Immature natural killer cell (primary cell): ENCODE results near the gene LRRC70. TPM values are rescaled to one million over a fixed set of nuclear protein-coding genes. Genes with fewer than 3 reads are reported as not detected.
"Not testable (repeated sequence)": the region's sequence is repeated elsewhere in the genome, so short reads cannot be mapped to it uniquely, and the experiment has no call there.

Experiments
- DNase-seq, 3 donors: peaks; one replicate each; pipeline ENCODE4 v3.0.0; 2022; ENCODE audit warnings: mixed read lengths in 1 of 3
- H3K27ac Mint-ChIP-seq, 6 donors: one replicate each; pipeline ENCODE4 v1.8.0; 2020; ENCODE audit warnings: mixed read lengths in 6 of 6, mild to moderate bottlenecking in 5 of 6, inconsistent platforms in 4 of 6, moderate library complexity in 3 of 6
- H3K27me3 Mint-ChIP-seq, 3 donors: one replicate each; pipeline ENCODE4 v1.8.0; 2020 to 2021; ENCODE audit warnings: low read depth in 3 of 3, mild to moderate bottlenecking in 3 of 3, mixed read lengths in 3 of 3, moderate library complexity in 3 of 3, inconsistent platforms in 1 of 3
- H3K36me3 Mint-ChIP-seq, 3 donors: one replicate each; pipeline ENCODE4 v1.8.0; 2020; ENCODE audit warnings: mixed read lengths in 3 of 3, inconsistent platforms in 2 of 3, mild to moderate bottlenecking in 2 of 3
- H3K4me1 Mint-ChIP-seq, 2 donors: one replicate each; pipeline ENCODE4 v1.8.0; 2020; ENCODE audit warnings: inconsistent platforms in 2 of 2, mild to moderate bottlenecking in 2 of 2, mixed read lengths in 2 of 2, moderate library complexity in 1 of 2
- H3K4me3 Mint-ChIP-seq, 5 donors: one replicate each; pipeline ENCODE4 v1.8.0; 2020; ENCODE audit warnings: mild to moderate bottlenecking in 5 of 5, mixed read lengths in 5 of 5, inconsistent platforms in 3 of 5, moderate library complexity in 3 of 5
- H3K9me3 Mint-ChIP-seq, 6 donors: one replicate each; pipeline ENCODE4 v1.8.0; 2020; ENCODE audit warnings: mild to moderate bottlenecking in 6 of 6, mixed read lengths in 6 of 6, inconsistent platforms in 4 of 6, moderate library complexity in 3 of 6
- polyA plus RNA-seq, 3 donors: library from polyadenylated mRNA; unstranded; fragments of 300-500 nt; fragmentation: Illumina TruSeq; gene quantifications; one replicate each; pipeline ENCODE4 v1.2.3, GENCODE V29; 2021

Gene LRRC70
- polyA plus RNA-seq, 3 donors from 2014 or later = 4.4 to 13.5 TPM; not detected in 1

DNA sequence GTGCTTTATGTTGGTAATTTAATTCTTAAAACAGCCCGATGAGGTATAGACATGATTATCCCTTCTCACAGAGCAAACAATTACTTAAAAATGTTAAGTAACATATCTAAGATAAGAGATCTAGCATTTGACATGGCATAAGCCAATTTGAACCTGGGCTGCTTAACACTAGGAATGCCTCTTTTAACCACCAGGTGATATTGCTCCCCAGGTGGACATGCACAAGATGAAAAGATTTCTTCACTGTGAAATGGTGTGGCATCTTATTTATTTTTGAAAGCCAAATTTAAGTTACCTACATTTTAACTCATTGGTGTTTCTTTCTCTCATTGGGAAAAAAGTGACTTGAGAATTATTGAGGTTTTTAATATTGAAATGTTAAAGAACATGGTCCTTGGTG, 15.8 kb upstream of the LRRC70 start:
- no peaks in the 10 kb centered on the region for H3K4me1 Mint-ChIP-seq
- H3K27me3 Mint-ChIP-seq = no peaks in the 10 kb centered on the region
- H3K36me3 Mint-ChIP-seq = peaks cover 28 to 39% (median 34%) of the 10 kb centered on the region in 3 donors
- H3K27ac Mint-ChIP-seq = peak overlapping the region in 1 of 6 donors; percentile 46
- H3K9me3 Mint-ChIP-seq = peaks cover 1 to 9% (median 3%) of the 10 kb centered on the region in 6 donors
- H3K4me3 Mint-ChIP-seq = no peak overlapping the region
- no peak for DNase-seq

DNA sequence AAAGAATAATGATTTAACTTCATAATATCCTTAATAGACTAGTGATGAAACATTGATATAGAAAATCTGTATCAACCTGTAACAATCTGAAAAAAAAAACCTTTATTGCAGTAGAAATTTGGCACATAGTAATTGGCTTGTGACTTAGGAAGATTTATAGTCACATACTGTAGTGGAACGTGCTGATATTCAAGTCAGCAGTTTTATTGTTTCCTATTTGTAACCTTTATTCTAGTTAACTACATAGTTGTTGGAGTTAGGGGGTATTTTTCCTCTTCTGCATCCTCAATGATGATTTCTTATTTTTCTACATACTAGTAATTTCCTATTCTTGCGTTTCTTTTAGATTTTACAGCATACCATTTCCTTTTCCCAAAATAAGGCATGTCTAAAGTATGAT, 14.5 kb upstream of the LRRC70 start:
- DNase-seq = no peak
- H3K27ac Mint-ChIP-seq = no peak overlapping the region
- H3K36me3 Mint-ChIP-seq = peaks cover 36 to 48% (median 39%) of the 10 kb centered on the region in 3 donors
- H3K27me3 Mint-ChIP-seq = peaks cover 0 to 3% (median 2%) of the 10 kb centered on the region in 3 donors
- no peak overlapping the region for H3K4me3 Mint-ChIP-seq
- H3K4me1 Mint-ChIP-seq = no peaks in the 10 kb centered on the region
- H3K9me3 Mint-ChIP-seq = peaks cover 3 to 21% (median 7%) of the 10 kb centered on the region in 6 donors

DNA sequence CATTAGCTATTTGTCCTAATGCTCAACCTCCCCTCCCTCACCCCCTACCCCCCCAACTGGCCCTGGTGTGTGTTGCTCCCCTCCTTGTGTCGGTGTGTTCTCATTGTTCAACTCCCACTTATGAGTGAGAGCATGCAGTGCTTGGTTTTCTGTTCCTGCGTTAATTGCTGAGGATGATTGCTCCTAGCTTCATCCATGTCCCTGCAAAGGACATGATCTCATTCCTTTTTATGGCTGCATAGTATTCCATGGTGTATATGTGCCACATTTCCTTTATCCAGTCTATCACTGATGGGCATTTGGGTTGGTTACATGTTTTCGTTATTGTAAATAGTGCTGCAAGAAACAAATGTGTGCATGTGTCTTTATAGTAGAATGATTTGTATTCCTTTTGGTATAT, 12.9 kb upstream of the LRRC70 start:
- not testable (repeated sequence) for H3K4me3 Mint-ChIP-seq, H3K27me3 Mint-ChIP-seq, DNase-seq, H3K27ac Mint-ChIP-seq, H3K4me1 Mint-ChIP-seq
- Mint-ChIP-seq H3K9me3 (peaks cover 3 to 24% (median 7%) of the 10 kb centered on the region in 6 donors), H3K36me3 (peaks cover 36 to 51% (median 39%) of the 10 kb centered on the region in 3 donors)

DNA sequence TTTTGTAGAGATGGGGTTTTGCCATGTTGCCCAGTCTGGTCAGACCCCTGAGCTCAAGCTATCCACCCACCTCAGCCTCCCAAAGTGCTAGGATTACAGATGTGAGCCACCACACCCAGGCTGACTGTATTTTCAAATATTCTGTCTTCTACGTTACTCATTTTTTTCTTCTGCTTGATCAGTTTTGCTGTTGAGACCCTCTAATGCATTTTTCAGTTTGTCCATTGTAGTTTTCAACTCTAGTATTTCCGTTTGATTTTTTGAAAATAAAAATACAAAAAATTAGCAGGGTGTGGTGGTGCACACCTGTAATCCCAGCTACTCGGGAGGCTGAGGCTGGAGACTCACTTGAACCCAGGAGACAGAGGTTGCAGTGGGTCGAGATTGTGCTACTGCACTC, 10.5 kb upstream of the LRRC70 start:
- H3K36me3 Mint-ChIP-seq = peaks cover 31 to 47% (median 34%) of the 10 kb centered on the region in 3 donors
- H3K27ac Mint-ChIP-seq = no peak overlapping the region
- peaks cover 0 to 4% (median 3%) of the 10 kb centered on the region in 3 donors for H3K27me3 Mint-ChIP-seq

DNA sequence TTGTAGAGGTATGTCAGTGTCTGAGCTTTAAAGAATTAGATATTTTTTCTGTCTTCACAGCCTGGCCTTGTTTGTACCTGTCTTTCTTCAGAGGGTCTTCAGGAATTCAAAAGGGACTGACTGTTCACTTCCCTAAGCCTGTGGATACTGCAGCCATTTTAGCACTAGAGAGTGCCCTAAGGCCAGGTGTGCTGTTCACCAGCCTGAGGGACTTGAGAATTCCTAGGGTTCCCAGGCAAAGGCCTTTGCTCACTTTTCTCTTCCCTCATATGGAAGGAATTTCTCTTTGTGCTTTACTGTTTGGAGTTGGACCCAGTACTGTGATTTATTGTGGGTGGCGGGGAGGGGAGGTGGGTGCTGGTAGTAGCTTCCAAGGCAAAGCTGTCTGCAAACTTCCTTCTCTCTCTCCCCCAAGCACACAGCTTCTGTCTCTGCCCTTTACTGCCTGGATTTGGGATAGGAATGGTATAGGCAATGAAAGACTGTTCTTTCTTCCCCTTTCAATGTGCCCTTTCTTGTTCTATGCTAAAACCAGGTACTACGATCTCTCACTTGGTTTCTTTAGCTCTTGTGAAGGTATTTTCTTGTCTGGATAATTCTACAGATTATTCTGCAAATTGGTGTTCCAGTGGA, 9.7 kb upstream of the LRRC70 start:
- Mint-ChIP-seq H3K4me3 (no peak overlapping the region), H3K27me3 (peaks cover 0 to 4% (median 3%) of the 10 kb centered on the region in 3 donors), H3K4me1 (peaks cover 11 to 20% of the 10 kb centered on the region in 2 donors), H3K9me3 (peaks cover 3 to 24% (median 7%) of the 10 kb centered on the region in 6 donors), H3K27ac (peak overlapping the region in 1 of 6 donors; percentile 40), H3K36me3 (peaks cover 31 to 47% (median 34%) of the 10 kb centered on the region in 3 donors)
- no peak for DNase-seq

More for the DNA sequence above, 10.5 kb upstream of the LRRC70 start:
- H3K4me3 Mint-ChIP-seq = no peak overlapping the region
- no peak for DNase-seq
- peaks cover 10 to 13% of the 10 kb centered on the region in 2 donors for H3K4me1 Mint-ChIP-seq
- peaks cover 3 to 24% (median 7%) of the 10 kb centered on the region in 6 donors for H3K9me3 Mint-ChIP-seq

DNA sequence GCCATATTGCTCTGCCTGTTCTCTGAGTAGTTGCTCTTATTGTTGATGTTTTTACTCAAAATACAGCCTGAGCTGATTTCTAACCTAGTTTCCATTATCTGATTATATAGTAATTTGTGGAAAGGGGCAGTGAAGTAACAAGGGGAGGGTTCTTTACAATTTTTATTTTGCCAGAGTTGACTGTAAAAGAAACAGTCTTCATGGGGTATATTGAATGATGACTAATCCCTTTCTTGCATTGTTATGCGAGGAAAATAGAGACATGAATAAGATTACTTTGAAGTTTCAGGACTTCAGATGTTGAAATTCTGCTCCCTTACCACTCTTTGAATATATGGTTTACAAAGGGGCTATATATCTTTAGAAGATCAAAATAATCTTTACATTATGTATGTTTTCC, 9.1 kb upstream of the LRRC70 start:
- Mint-ChIP-seq H3K4me1 (peaks cover 11 to 25% of the 10 kb centered on the region in 2 donors), H3K27me3 (peaks cover 0 to 4% (median 3%) of the 10 kb centered on the region in 3 donors), H3K4me3 (no peak overlapping the region), H3K36me3 (peaks cover 31 to 45% (median 34%) of the 10 kb centered on the region in 3 donors), H3K9me3 (peaks cover 3 to 24% (median 7%) of the 10 kb centered on the region in 6 donors), H3K27ac (no peak overlapping the region)
- DNase-seq = no peak

DNA sequence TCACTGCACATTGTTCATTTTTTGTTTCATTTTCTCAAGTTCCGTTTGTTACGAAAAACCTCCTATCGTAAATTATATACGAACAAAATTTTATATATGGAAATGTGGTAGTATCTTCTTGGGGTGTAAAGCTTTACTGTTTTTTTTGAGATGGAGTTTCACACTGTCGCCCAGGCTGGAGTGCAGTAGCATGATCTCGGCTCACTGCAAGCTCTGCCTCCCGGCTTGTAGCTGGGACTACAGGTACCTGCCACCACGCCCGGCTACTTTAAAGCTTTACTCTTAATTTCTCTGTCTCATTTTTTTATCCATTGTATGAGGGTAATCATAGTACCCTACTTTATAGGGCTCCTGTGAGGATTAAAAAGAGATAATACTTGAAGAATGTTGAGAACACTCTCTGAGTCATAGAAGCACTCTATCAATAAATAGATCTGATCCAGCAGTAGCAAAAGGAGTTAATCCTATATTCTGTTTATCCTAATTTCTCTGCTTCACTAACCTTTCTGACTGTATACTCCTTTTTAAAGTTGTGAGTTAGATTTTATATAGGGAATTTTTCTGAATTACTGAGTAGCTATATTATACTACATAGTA, 5.6 kb upstream of the LRRC70 start:
- Mint-ChIP-seq H3K4me1 (peaks cover 23 to 47% of the 10 kb centered on the region in 2 donors), H3K9me3 (peaks cover 0 to 14% (median 5%) of the 10 kb centered on the region in 6 donors), H3K4me3 (peak overlapping the region; percentile 74 to 88 (median 80)), H3K27ac (peak overlapping the region; percentile 81 to 93 (median 88)), H3K27me3 (peaks cover 0 to 4% (median 3%) of the 10 kb centered on the region in 3 donors), H3K36me3 (peaks cover 9 to 14% (median 12%) of the 10 kb centered on the region in 3 donors)
- peak in 1 of 3 donors; percentile 10 for DNase-seq

DNA sequence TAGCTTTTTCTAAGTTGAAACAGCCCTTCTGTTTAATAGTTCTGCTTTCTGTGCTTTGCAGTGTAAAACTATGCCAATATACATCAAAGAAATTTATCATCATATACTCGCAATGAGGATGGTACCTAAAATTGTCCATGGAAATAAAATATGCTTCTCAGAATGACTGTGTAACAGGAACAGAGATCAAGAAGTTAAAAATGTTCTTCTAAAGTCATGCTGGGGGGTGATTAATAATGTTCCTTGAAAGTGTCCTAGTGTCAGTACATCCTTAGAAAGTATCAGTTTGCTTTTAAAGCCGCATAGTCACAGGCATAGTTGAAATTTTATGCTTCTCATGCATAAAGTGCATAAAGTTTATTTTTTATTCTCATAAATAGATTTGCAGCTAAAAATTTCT, 4.0 kb upstream of the LRRC70 start:
- DNase-seq = no peak
- Mint-ChIP-seq H3K27me3 (peaks cover 3 to 4% (median 3%) of the 10 kb centered on the region in 3 donors), H3K36me3 (no peaks in the 10 kb centered on the region), H3K4me3 (no peak overlapping the region), H3K9me3 (no peaks in the 10 kb centered on the region), H3K4me1 (peaks cover 29 to 63% of the 10 kb centered on the region in 2 donors), H3K27ac (peak overlapping the region in 5 of 6 donors; percentile 8 to 93 (median 20))

DNA sequence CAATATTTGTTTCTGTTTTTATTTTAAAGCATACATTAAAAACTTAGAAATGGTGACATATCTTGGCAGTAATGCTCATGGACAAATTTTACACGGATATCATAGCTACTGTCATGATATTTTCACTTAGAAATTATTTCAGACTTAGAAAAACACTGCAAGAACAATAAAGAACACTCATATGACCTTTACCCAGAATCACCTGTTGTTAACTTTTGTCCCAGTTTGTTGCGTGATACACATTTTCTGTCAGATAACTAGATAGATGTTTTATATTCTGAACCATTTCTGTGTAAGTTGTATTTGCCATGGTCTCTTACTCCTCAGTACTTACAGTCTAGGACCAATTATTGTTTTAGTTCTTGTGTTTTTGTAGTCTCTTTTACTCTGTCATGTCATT, 3.6 kb upstream of the LRRC70 start:
- Mint-ChIP-seq H3K9me3 (no peaks in the 10 kb centered on the region), H3K36me3 (no peaks in the 10 kb centered on the region), H3K4me1 (peaks cover 33 to 68% of the 10 kb centered on the region in 2 donors), H3K27me3 (peaks cover 3 to 4% (median 3%) of the 10 kb centered on the region in 3 donors), H3K27ac (peak overlapping the region in 5 of 6 donors; percentile 38 to 46 (median 39)), H3K4me3 (no peak overlapping the region)
- DNase-seq = no peak

DNA sequence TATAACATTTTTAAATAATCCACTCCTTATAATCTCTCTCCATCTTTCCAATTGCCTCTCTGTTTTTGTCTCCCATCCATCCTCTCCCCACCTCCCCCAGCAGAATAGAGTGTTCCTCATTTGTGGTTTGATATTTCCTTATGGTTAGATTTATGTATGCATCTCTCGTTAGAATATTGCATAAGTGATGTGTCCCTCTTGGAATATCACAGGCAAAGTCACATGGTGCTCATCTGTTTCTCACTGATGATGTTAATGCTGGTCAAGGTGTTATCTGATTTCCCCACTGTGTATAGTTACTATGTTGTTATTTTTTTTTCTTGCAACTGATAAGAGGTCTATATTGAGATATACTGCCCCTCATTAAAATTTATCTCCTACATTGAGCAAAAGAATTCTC, 3.1 kb upstream of the LRRC70 start:
- no peaks in the 10 kb centered on the region for H3K36me3 Mint-ChIP-seq
- H3K27me3 Mint-ChIP-seq = peaks cover 3 to 4% (median 3%) of the 10 kb centered on the region in 3 donors
- DNase-seq = no peak
- H3K9me3 Mint-ChIP-seq = no peaks in the 10 kb centered on the region
- H3K4me1 Mint-ChIP-seq = peaks cover 38 to 72% of the 10 kb centered on the region in 2 donors
- peak overlapping the region; percentile 38 to 53 (median 40) for H3K27ac Mint-ChIP-seq
- no peak overlapping the region for H3K4me3 Mint-ChIP-seq

DNA sequence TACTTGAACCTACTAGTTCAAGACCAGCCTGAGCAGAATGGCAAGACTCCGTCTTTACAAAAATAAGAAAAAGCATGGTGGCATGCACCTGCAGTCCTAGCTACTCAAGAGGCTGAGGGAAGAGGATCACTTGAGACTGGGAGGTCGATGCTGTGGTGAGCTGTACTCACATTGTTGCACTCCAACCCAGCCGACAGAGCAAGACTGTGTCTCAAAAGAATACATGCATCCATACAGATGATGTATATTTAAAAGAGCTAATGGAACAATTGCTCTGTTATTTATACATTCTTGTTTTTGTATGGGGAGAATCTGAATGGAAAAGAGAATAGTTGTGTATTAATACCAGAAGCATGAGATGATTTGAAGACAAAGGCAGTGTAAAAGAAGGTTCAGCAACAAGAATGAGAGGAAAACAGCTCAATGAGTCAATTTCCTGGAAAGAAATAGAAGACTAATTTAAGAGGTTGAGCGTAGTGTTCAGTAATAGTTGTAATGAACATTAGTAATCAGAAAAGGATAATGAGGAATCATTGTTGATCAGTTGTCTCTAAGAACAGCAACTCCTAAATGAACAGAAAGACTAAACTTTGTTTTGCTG, 1.9 kb upstream of the LRRC70 start:
- no peaks in the 10 kb centered on the region for H3K9me3 Mint-ChIP-seq
- H3K27ac Mint-ChIP-seq = peak overlapping the region; percentile 57 to 70 (median 64)
- H3K27me3 Mint-ChIP-seq = peaks cover 3 to 4% (median 3%) of the 10 kb centered on the region in 3 donors
- no peaks in the 10 kb centered on the region for H3K36me3 Mint-ChIP-seq
- H3K4me3 Mint-ChIP-seq = peak overlapping the region in 1 of 5 donors; percentile 1
- peaks cover 47 to 84% of the 10 kb centered on the region in 2 donors for H3K4me1 Mint-ChIP-seq
- DNase-seq = no peak

DNA sequence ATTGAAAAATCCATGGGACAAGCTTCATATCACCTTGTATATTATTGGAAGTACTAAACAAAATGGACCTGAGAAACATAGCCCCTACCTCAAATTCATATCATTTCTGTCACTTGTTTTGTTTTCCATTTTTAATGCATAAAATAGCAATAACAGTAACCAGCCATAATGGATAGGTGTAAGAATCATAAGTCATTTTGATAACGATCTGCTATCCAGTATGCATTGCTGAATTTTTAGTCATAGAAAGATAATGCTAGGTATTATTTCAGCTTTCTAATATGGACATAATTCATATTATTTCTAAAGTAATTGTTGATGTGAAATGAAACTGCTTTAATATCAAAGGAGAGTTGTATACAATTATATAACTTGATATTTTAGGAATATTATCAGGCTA, 1.1 kb upstream of the LRRC70 start:
- peak overlapping the region in 1 of 6 donors; percentile 57 for H3K27ac Mint-ChIP-seq
- H3K9me3 Mint-ChIP-seq = no peaks in the 10 kb centered on the region
- H3K27me3 Mint-ChIP-seq = peaks cover 2 to 3% (median 3%) of the 10 kb centered on the region in 3 donors
- peaks cover 51 to 86% of the 10 kb centered on the region in 2 donors for H3K4me1 Mint-ChIP-seq
- DNase-seq = no peak
- no peaks in the 10 kb centered on the region for H3K36me3 Mint-ChIP-seq
- H3K4me3 Mint-ChIP-seq = no peak overlapping the region

DNA sequence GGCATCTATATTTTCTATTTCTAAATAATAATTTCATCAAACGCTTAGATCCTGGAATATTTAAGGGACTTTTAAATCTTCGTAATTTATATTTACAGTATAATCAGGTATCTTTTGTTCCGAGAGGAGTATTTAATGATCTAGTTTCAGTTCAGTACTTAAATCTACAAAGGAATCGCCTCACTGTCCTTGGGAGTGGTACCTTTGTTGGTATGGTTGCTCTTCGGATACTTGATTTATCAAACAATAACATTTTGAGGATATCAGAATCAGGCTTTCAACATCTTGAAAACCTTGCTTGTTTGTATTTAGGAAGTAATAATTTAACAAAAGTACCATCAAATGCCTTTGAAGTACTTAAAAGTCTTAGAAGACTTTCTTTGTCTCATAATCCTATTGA, 1.1 kb downstream of the LRRC70 start:
- H3K9me3 Mint-ChIP-seq = no peaks in the 10 kb centered on the region
- H3K4me1 Mint-ChIP-seq = peaks cover 53 to 82% of the 10 kb centered on the region in 2 donors
- H3K36me3 Mint-ChIP-seq = no peaks in the 10 kb centered on the region
- no peak for DNase-seq
- H3K27ac Mint-ChIP-seq = peak overlapping the region; percentile 84 to 89 (median 88)
- H3K4me3 Mint-ChIP-seq = peak overlapping the region; percentile 71 to 86 (median 77)
- H3K27me3 Mint-ChIP-seq = peaks cover 2 to 3% (median 3%) of the 10 kb centered on the region in 3 donors
